ENCODE data around the gene VENTX.
"Not testable (repeated sequence)": the region's sequence is repeated elsewhere in the genome, so short reads cannot be mapped to it uniquely, and the experiment has no call there.

VENTX gene

DNA sequence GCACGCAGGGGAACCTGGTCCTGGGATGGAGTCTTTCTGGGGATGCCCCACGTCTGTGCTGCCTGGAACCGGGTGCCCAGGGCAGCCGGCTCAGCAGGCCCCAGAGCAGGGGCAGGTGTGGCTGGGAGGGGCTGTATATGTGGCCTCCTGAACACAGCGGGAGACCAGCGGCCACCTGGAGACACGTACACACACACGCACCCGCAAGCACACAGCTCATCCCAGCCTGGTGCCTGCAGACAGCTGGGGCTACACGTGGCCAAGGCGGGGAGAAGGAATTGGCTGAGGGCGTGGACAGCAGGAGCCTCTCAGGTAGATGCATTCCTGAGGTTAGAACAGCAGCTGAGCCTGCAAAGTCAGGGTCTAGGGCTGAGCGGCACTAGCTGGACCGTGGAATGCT lies 25.0 kb downstream of the VENTX start:
- DNase-seq (ENCODE audit: low read depth): no peak
- no peak overlapping the region for H3K4me3 ChIP-seq (replicated peaks; ENCODE audit: low read depth, low read length)
- TF ChIP-seq, protein P1, sequence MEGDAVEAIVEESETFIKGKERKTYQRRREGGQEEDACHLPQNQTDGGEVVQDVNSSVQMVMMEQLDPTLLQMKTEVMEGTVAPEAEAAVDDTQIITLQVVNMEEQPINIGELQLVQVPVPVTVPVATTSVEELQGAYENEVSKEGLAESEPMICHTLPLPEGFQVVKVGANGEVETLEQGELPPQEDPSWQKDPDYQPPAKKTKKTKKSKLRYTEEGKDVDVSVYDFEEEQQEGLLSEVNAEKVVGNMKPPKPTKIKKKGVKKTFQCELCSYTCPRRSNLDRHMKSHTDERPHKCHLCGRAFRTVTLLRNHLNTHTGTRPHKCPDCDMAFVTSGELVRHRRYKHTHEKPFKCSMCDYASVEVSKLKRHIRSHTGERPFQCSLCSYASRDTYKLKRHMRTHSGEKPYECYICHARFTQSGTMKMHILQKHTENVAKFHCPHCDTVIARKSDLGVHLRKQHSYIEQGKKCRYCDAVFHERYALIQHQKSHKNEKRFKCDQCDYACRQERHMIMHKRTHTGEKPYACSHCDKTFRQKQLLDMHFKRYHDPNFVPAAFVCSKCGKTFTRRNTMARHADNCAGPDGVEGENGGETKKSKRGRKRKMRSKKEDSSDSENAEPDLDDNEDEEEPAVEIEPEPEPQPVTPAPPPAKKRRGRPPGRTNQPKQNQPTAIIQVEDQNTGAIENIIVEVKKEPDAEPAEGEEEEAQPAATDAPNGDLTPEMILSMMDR (IDR thresholded peaks at IDR 0.05; ENCODE audit: low read length, missing control alignments): no peak

DNA sequence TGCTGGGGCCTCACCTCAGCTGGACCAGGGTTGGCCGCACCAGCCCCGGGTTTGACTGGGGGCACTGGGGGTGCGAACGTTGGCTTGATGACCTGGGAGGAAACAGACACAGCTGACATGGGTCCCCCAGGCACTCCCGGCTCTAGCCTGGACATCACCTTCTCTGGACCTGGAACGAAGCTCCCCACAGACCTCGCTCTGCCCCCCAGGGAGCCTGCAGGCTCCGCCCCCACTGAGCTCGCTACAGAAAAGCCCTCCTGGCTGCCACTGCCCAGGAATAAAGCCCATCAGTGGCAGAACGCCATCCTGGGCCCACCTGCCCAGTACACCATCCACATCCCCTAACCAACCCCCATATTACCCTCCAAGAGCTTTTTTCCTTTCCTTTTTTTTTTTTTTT lies 26.0 kb downstream of the VENTX start:
- DNase-seq (ENCODE audit: low read depth): no peak
- TF ChIP-seq, protein P1 (IDR thresholded peaks at IDR 0.05; ENCODE audit: low read length, missing control alignments): no peak
- no peak overlapping the region for H3K4me3 ChIP-seq (replicated peaks; ENCODE audit: low read depth, low read length)

DNA sequence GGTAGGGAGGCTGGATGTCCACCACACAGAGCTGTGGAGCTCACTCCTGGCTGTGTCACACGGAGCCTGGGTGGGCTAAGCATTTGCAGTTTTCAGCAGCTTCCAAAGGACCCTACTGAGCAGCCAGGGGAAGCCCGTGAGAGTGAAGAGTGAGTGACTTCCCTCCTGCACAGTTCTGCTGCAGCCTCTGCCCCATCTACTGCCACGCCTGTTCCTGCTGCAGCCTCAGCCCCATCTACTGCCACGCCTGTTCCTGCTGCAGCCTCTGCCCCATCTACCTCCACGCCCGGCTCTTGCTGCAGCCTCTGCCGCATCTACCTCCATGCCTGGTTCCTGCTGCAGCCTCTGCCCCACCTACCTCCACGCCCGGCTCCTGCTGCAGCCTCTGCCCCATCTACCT lies 26.8 kb downstream of the VENTX start:
- no peak for DNase-seq (ENCODE audit: low read depth)
- TF ChIP-seq, protein P1 (IDR thresholded peaks at IDR 0.05; ENCODE audit: low read length, missing control alignments): no peak
- no peak overlapping the region for H3K4me3 ChIP-seq (replicated peaks; ENCODE audit: low read depth, low read length)

DNA sequence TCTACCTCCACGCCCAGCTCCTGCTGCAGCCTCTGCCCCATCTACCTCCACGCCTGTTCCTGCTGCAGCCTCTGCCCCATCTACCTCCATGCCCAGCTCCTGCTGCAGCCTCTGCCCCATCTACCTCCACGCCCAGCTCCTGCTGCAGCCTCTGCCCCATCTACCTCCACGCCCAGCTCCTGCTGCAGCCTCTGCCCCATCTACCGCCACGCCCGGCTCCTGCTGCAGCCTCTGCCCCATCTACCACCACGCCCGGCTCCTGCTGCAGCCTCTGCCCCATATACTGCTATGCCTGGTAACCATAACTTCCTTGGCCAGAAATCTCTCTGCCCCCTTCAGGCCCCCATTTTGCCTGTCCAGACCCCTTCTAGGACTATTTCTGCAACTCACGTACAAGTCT lies 27.4 kb downstream of the VENTX start:
- DNase-seq (ENCODE audit: low read depth); H3K4me3 ChIP-seq (replicated peaks; ENCODE audit: low read depth, low read length): not testable (repeated sequence)

DNA sequence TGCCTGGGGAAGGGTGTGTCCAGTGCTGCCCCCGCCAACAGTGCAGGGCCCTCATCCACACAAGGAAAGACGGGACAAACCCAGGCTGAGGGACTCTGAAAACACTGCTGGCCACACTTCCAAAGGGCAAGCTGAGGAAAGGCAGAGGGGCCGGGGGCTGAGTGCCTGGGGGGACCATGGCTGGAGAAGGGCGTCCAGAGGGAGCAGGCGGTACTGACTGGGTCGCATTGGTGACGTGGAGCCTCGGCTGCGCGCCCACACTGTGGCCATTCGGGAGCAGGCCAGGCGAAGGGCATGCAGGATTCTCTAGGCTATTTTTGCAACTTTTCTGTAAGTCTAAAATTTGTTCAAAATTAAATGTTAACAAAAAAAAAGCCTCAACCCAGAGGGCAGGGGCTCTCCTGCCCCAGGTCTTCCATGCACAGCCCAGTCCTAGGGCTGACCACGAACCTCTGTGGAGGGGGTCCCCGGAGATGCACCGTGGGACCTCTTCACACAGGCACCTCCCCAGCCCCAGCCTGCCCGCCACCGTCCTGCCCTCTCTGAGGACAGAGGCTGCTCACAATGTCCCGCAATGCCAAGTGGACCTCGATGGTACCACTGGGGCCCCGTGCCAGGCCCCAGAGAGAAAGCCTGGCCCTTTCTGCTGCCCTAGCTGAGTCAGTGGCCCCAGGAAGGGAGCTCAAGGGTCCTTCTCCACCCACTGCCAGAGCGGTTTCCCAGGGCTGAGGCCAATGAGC lies 28.6 kb downstream of the VENTX start:
- TF ChIP-seq, protein P1 (IDR thresholded peaks at IDR 0.05; ENCODE audit: low read length, missing control alignments): no peak
- no peak overlapping the region for H3K4me3 ChIP-seq (replicated peaks; ENCODE audit: low read depth, low read length)
- DNase-seq (ENCODE audit: low read depth): no peak

DNA sequence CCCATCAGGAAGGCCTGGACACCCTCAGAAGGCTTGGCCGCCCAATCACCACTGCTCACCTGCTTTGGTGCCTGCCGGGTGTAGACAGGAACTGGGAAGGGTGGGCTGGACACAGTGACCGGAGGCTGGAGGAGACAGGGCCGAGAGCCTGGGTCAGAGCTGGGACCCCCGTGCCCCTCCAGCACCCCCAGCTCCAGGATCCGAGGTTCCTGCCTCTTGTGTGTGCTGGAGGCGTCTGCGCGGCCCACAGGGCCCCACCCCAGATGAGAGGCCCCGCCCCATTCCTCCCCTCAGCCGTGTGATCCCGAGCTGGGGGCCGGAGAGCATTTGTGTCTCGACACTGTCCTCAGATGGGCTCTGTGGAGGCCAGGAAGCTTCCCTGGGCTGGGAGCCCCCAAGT lies 29.6 kb downstream of the VENTX start:
- no peak overlapping the region for H3K4me3 ChIP-seq (replicated peaks; ENCODE audit: low read depth, low read length)
- TF ChIP-seq, protein P1 (IDR thresholded peaks at IDR 0.05; ENCODE audit: low read length, missing control alignments): no peak
- no peak for DNase-seq (ENCODE audit: low read depth)

DNA sequence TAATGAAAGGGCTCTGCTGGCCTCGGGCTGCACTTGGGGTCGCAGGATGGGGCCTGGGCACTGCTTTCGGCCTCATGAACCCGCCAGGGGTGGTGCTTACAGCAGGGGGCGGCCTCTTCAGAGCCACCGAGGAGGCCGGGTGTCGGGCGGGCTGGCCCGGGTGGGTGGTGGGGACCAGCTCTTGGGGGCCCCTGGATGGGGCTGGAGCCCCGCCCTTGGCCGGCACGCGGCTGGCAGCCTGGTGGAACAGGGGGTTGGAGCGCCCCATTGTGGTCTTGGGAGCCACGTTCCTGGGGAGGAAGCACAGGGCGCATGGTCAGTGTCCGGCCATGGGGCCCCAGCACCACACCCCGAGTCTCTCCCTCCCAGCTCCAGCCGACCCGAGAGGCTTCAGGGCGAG lies 30.2 kb downstream of the VENTX start:
- DNase-seq (ENCODE audit: low read depth): no peak
- TF ChIP-seq, protein P1 (IDR thresholded peaks at IDR 0.05; ENCODE audit: low read length, missing control alignments): no peak

More for the DNA sequence above, 30.2 kb downstream of the VENTX start:
- no peak overlapping the region for H3K4me3 ChIP-seq (replicated peaks; ENCODE audit: low read depth, low read length)
